Endothelial cell of umbilical vein (primary cell): ENCODE results near the gene WRAP73. TPM values are rescaled to one million over a fixed set of nuclear protein-coding genes. Genes with fewer than 3 reads are reported as not detected.

ENCODE experiments used
- BruUV-seq: library from RNA; stranded (reverse); fragments of 400-500 nt; replicated peaks from 2 replicates; lab custom pipeline; 2021; lab: Mats Ljungman, UMichigan
- CTCF ChIA-PET: fragments of 300-600, 350-600 bp; sonication (Branson Sonifier 250); formaldehyde crosslinking; loops from one replicate; lab custom pipeline; 2021; ENCODE audit warnings: antibody characterized with exemption, inconsistent platforms; lab: Charles Lee
- POLR2A ChIA-PET: fragments of 300-600, 350-600 bp; sonication (Branson Sonifier 250); formaldehyde crosslinking; loops from one replicate; lab custom pipeline; 2021; ENCODE audit warnings: antibody characterized with exemption, inconsistent platforms; lab: Charles Lee
- DNase-seq: peaks from one replicate; pipeline ENCODE4 v3.0.0-alpha.2; 2011; ENCODE audit warnings: low read depth, low spot score
- FAIRE-seq: peaks from 2 replicates; lab custom pipeline; 2011; peaks lifted over from hg19 to GRCh38; lab: Jason Lieb, UNC
- H2AFZ ChIP-seq: 2 replicates; pipeline ENCODE4 v1.6.0; 2012; ENCODE audit warnings: low read depth, low read length, control low read depth, inconsistent platforms
- H3K27ac ChIP-seq: 2 replicates; pipeline ENCODE4 v1.5.1; 2011; ENCODE audit warnings: low read depth, mild to moderate bottlenecking, control low read depth, low read length, moderate library complexity; ENCODE audit not compliant: insufficient read depth
- H3K27me3 ChIP-seq, 2 experiments: 2 replicates each; pipeline versions ENCODE4 v1.6.0 to v1.6.1; 2011; ENCODE audit warnings: low read length in 2 of 2, mixed read lengths in 1 of 2; ENCODE audit not compliant: control insufficient read depth in 2 of 2, insufficient read depth in 2 of 2
- H3K36me3 ChIP-seq, 2 experiments: 2 replicates in 1 of 2; 3 replicates in 1 of 2; pipeline ENCODE4 v1.5.1; 2011; ENCODE audit warnings: low read length in 2 of 2, mild to moderate bottlenecking in 1 of 2, moderate library complexity in 1 of 2; ENCODE audit not compliant: control insufficient read depth in 2 of 2, insufficient read depth in 2 of 2; ENCODE audit errors: extremely low read depth in 1 of 2
- H3K4me1 ChIP-seq: 3 replicates; pipeline ENCODE4 v1.5.1; 2011; ENCODE audit warnings: mild to moderate bottlenecking, low read length; ENCODE audit not compliant: control insufficient read depth, insufficient read depth; ENCODE audit errors: extremely low read depth
- H3K4me2 ChIP-seq: 2 replicates; pipeline ENCODE4 v1.6.1; 2011; ENCODE audit warnings: low read length, control low read depth, mixed read lengths; ENCODE audit not compliant: insufficient read depth
- H3K4me3 ChIP-seq, 3 experiments: fragments of 200-600 bp in 1 of 3; sonication (generic), shearing (Covaris generic) in 1 of 3; replicated peaks in 1 of 3; 2 replicates each; pipeline ENCODE4 v1.5.1; 2011 to 2016; ENCODE audit warnings: control low read depth in 3 of 3, low read length in 3 of 3, mild to moderate bottlenecking in 2 of 3, inconsistent platforms in 1 of 3, low read depth in 1 of 3, moderate library complexity in 1 of 3; ENCODE audit not compliant: insufficient read depth in 1 of 3
- H3K79me2 ChIP-seq: 2 replicates; pipeline ENCODE4 v1.6.0; 2012; ENCODE audit warnings: low read length, inconsistent platforms; ENCODE audit not compliant: control insufficient read depth, insufficient read depth
- H3K9ac ChIP-seq: replicated peaks from 2 replicates; pipeline ENCODE3; 2011; ENCODE audit warnings: low read length, control low read depth; ENCODE audit not compliant: insufficient read depth; ENCODE audit errors: extremely low read depth
- H3K9me1 ChIP-seq: replicated peaks from 3 replicates; pipeline ENCODE4 v1.6.0; 2011; ENCODE audit warnings: mild to moderate bottlenecking, low read length; ENCODE audit not compliant: control insufficient read depth, insufficient read depth; ENCODE audit errors: extremely low read depth
- H3K9me3 ChIP-seq: replicated peaks from 2 replicates; pipeline ENCODE4 v1.5.1; 2012; ENCODE audit warnings: low read length, inconsistent platforms; ENCODE audit not compliant: control insufficient read depth, insufficient read depth
- H4K20me1 ChIP-seq: replicated peaks from 2 replicates; pipeline ENCODE3; 2011; ENCODE audit warnings: mild to moderate bottlenecking, low read length; ENCODE audit not compliant: control insufficient read depth, insufficient read depth; ENCODE audit errors: extremely low read depth
- EZH2 ChIP-seq: IDR thresholded peaks from 2 replicates; pipeline ENCODE4 v1.6.1; 2012; ENCODE audit warnings: borderline replicate concordance, low read depth, mild to moderate bottlenecking, moderate library complexity, low read length, inconsistent platforms; ENCODE audit not compliant: severe bottlenecking
- FOS ChIP-seq: IDR thresholded peaks from 2 replicates; pipeline ENCODE4 v1.6.1; 2011; ENCODE audit warnings: mild to moderate bottlenecking, low read length, moderate library complexity, borderline replicate concordance; ENCODE audit not compliant: insufficient read depth
- GATA2 ChIP-seq: IDR thresholded peaks from 2 replicates; pipeline ENCODE4 v1.7.0; 2011; ENCODE audit warnings: low read depth, mild to moderate bottlenecking, moderate library complexity, mixed read lengths, low read length; ENCODE audit not compliant: insufficient read length, insufficient read depth
- JUN ChIP-seq: IDR thresholded peaks from 2 replicates; pipeline ENCODE4 v1.6.1; 2011; ENCODE audit warnings: borderline replicate concordance, low read depth; ENCODE audit not compliant: insufficient read length, insufficient read depth
- MYC ChIP-seq: IDR thresholded peaks from one replicate; pipeline ENCODE4 v1.6.1; 2011; ENCODE audit warnings: mild to moderate bottlenecking, low read depth, low read length
- POLR2A ChIP-seq: IDR thresholded peaks from 2 replicates; pipeline ENCODE4 v1.6.1; 2012; ENCODE audit warnings: low read depth, mild to moderate bottlenecking, control low read depth, low read length
- POLR2AphosphoS5 ChIP-seq: IDR thresholded peaks from 2 replicates; pipeline ENCODE4 v1.6.1; 2012; ENCODE audit warnings: low read depth, mild to moderate bottlenecking, control low read depth, low read length, moderate library complexity; ENCODE audit not compliant: insufficient read depth
- dilution Hi-C: fragments of 300-500 bp; cut with MboI; formaldehyde crosslinking; loops from one replicate; pipeline ENCODE4 v1.15.0; 2019; ENCODE audit warnings: low sequenced_read_pairs; ENCODE audit not compliant: extremely low pct_ligation_motif_present
- intact Hi-C: fragments of 100-400 bp; cut with micrococcal nuclease; formaldehyde crosslinking; loops from one replicate; pipeline ENCODE4 v1.10.0; 2022
- polyA plus RNA-seq, 4 experiments: library from polyadenylated mRNA; depleted of rRNA in 3 of 4; stranded (reverse) in 3 of 4; unstranded in 1 of 4; fragments of >200 nt; gene quantifications; 2 replicates each; pipeline versions ENCODE4 v1.2.1 to v1.2.3, GENCODE V29; 2011 to 2012; ENCODE audit warnings: missing spikeins in 1 of 4
- total RNA-seq: library from RNA; stranded (reverse); gene quantifications from 2 replicates; pipeline ENCODE4 v1.2.3, GENCODE V29; 2021
- TF ChIP-seq, protein P1 (sequence below), 2 donors: IDR thresholded peaks; 1 replicate in 1 of 2; 2 replicates in 1 of 2; pipeline ENCODE4 v1.5.1; 2011; ENCODE audit warnings: low read length in 2 of 2, mild to moderate bottlenecking in 2 of 2, moderate library complexity in 2 of 2, control low read depth in 1 of 2, inconsistent platforms in 1 of 2, low read depth in 1 of 2; ENCODE audit not compliant: insufficient read depth in 1 of 2; ENCODE audit errors: extremely low read depth in 1 of 2
- TF ChIP-seq, protein P2 (sequence below): IDR thresholded peaks from 2 replicates; pipeline ENCODE4 v1.6.1; 2011; ENCODE audit not compliant: insufficient read depth, insufficient read length

The WRAP73 gene
- total and polyA plus RNA-seq, 2 donors (not counting 3 experiments of a cell fraction or from before 2014, with no cell fraction given): 23.0 to 50.7 TPM

DNA sequence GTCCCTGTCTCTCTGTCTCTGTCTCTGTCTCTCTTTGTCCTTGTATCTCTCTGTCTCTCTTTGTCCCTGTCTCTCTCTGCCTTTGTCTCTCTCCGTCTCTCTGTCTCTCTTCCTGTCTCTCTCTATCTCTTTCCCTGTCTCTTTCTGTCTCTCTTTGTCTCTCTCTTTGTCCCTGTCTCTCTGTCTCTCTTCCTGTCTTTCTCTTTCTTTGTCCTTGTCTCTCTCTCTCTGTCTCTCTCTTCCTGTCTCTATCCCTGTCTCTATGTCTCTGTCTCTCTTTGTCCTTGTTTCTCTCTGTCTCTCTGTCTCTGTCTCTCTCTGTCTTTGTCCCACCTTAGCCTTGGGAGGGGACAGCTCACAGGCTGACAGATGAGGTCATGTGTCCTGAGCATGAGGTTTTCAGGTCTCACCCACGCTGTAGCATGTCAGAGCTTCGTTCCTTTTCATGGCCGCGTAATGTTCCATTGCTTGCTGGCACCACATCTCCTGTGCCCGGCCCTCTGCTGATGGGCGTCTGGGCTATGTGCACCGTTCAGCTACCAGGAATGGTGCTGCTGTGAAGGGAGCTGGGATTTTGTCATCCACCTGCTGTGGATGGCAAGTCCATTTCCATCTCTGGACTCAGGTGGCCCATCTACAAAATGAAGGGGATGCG lies 30.0 kb upstream of the WRAP73 start:
- dilution Hi-C loops: no loop called here
- CTCF ChIA-PET: interaction anchor here (1.4 to 1.9 kb wide), 2 partner anchors 45 to 47 kb away, joined by 3 to 7 read pairs; no protein-coding TSS in a partner anchor

More for the DNA sequence above, 30.0 kb upstream of the WRAP73 start:
- POLR2A ChIA-PET: no interaction called here
- no peak overlapping the region for H2AFZ ChIP-seq
- intact Hi-C loops: no loop called here
- DNase-seq (no peak), FAIRE-seq (no peak)
- TF ChIP-seq EZH2: no peak
- no peak for TF ChIP-seq POLR2AphosphoS5
- TF ChIP-seq, protein P1, sequence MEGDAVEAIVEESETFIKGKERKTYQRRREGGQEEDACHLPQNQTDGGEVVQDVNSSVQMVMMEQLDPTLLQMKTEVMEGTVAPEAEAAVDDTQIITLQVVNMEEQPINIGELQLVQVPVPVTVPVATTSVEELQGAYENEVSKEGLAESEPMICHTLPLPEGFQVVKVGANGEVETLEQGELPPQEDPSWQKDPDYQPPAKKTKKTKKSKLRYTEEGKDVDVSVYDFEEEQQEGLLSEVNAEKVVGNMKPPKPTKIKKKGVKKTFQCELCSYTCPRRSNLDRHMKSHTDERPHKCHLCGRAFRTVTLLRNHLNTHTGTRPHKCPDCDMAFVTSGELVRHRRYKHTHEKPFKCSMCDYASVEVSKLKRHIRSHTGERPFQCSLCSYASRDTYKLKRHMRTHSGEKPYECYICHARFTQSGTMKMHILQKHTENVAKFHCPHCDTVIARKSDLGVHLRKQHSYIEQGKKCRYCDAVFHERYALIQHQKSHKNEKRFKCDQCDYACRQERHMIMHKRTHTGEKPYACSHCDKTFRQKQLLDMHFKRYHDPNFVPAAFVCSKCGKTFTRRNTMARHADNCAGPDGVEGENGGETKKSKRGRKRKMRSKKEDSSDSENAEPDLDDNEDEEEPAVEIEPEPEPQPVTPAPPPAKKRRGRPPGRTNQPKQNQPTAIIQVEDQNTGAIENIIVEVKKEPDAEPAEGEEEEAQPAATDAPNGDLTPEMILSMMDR (IDR thresholded peaks at IDR 0.05; ENCODE audit: extremely low read depth in 1 of 2, insufficient read depth in 1 of 2, low read depth in 1 of 2, low read length in 2 of 2): no peak
- no peak for TF ChIP-seq FOS
- TF ChIP-seq MYC: no peak
- TF ChIP-seq JUN: no peak
- TF ChIP-seq POLR2A: no peak
- TF ChIP-seq GATA2: no peak
- TF ChIP-seq, protein P2, sequence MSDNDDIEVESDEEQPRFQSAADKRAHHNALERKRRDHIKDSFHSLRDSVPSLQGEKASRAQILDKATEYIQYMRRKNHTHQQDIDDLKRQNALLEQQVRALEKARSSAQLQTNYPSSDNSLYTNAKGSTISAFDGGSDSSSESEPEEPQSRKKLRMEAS: no peak
- H4K20me1 ChIP-seq: no peaks in the 10 kb centered on the region
- no TSS peak for BruUV-seq
- H3K36me3 ChIP-seq: no peaks in the 10 kb centered on the region
- no peaks in the 10 kb centered on the region for H3K9me3 ChIP-seq
- H3K9ac ChIP-seq: no peak overlapping the region
- no peaks in the 10 kb centered on the region for H3K4me1 ChIP-seq
- H3K4me3 ChIP-seq: no peak overlapping the region
- H3K27me3 ChIP-seq: no peaks in the 10 kb centered on the region
- no peak overlapping the region for H3K27ac ChIP-seq
- H3K9me1 ChIP-seq: no peaks in the 10 kb centered on the region
- no peaks in the 10 kb centered on the region for H3K79me2 ChIP-seq
- H3K4me2 ChIP-seq: no peak overlapping the region
